Activated naive CD4-positive, alpha-beta T cell treated with anti-CD3 and anti-CD28 coated beads for 36 hours (primary cell): ENCODE results near the gene RBL2. TPM values are rescaled to one million over a fixed set of nuclear protein-coding genes. Genes with fewer than 3 reads are reported as not detected.

ENCODE experiments used
- total RNA-seq, 2 experiments: library from RNA; stranded (reverse); gene quantifications; one replicate each; pipeline ENCODE4 v1.2.3, GENCODE V29; 2021

RBL2 gene
- total RNA-seq, 2 experiments from 2014 or later = 99.2 to 100 TPM

Other genes starting within 250 kb of the RBL2 start
- 10 to 100 TPM; 26.1 to 27.3 TPM for gene AKTIP, start 68.7 kb downstream of the RBL2 start, total RNA-seq